Muscle of leg (tissue), 11 donors: Measurements from ENCODE around the gene ENOSF1. TPM values are rescaled to one million over a fixed set of nuclear protein-coding genes. Genes with fewer than 3 reads are reported as not detected.

Source experiments
- DNase-seq: peaks from one replicate; pipeline ENCODE4 v3.0.0; 2013
- H3K27ac ChIP-seq: one replicate; pipeline ENCODE4 v1.5.1; 2013; ENCODE audit warnings: mild to moderate bottlenecking, low read length, control low read depth
- H3K27me3 ChIP-seq: one replicate; pipeline ENCODE4 v1.6.1; 2013; ENCODE audit warnings: low read length; ENCODE audit not compliant: control insufficient read depth, insufficient read depth
- H3K36me3 ChIP-seq: one replicate; pipeline ENCODE4 v1.6.1; 2013; ENCODE audit warnings: low read length; ENCODE audit not compliant: control insufficient read depth, insufficient read depth
- H3K4me1 ChIP-seq: one replicate; pipeline ENCODE4 v1.6.1; 2013; ENCODE audit warnings: low read length; ENCODE audit not compliant: control insufficient read depth, insufficient read depth
- H3K4me3 ChIP-seq: one replicate; pipeline ENCODE4 v1.5.1; 2013; ENCODE audit warnings: low read length, control low read depth
- H3K9me3 ChIP-seq: replicated peaks from 2 replicates; pipeline ENCODE4 v1.6.1; 2013; ENCODE audit warnings: low read depth, low read length; ENCODE audit not compliant: control insufficient read depth
- WGBS: methylation state at CpG from one replicate; pipeline ENCODE4 v1.1.5; 2013; ENCODE audit warnings: missing lambda C conversion rate; ENCODE audit not compliant: insufficient coverage; 5-methylcytosine and 5-hydroxymethylcytosine counted together
- polyA plus RNA-seq, 8 donors: library from polyadenylated mRNA; unstranded; fragments of 120-200 nt; gene quantifications; one replicate each; pipeline versions ENCODE4 v1.2.1 to v1.2.3, GENCODE V29; 2013; ENCODE audit warnings: inconsistent platforms in 1 of 8, low replicate concordance in 1 of 8; ENCODE audit not compliant: insufficient read length in 8 of 8, insufficient read depth in 1 of 8
- total RNA-seq: library from RNA; stranded (reverse); fragments of 120-200 nt; gene quantifications from one replicate; pipeline ENCODE4 v1.2.4, GENCODE V29; 2013

Gene ENOSF1
- total and polyA plus RNA-seq, 9 donors = 16.8 to 35.9 (median 20.5) TPM

DNA sequence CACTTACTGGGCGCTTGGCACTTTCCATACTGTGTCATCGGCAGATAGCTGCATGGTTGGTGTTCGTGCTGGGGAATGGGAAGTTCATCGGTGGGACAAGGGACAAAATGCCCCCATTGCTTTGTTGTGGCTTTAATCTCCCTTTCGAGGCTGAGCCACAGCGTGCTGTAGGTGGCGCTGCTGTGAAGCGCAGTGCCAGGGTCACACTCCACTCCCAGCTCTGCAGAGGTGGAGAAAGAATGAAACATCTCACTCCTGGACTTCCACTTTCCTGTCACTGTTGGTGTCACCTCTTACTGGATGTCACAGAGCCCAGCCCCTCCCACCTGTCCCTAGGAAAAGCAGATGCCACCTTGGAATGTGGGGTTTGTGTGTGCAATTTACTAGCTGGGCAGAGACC is 46.3 kb downstream of the ENOSF1 start:
- Histone ChIP-seq H3K27ac (no peak overlapping the region), H3K27me3 (no peaks in the 10 kb centered on the region), H3K9me3 (peaks cover 4% of the 10 kb centered on the region), H3K4me3 (no peak overlapping the region), H3K36me3 (peaks cover 28% of the 10 kb centered on the region), H3K4me1 (no peaks in the 10 kb centered on the region)
- no peak for DNase-seq
- 89% methylated on average over 7 of the region's 8 CpGs for WGBS

DNA sequence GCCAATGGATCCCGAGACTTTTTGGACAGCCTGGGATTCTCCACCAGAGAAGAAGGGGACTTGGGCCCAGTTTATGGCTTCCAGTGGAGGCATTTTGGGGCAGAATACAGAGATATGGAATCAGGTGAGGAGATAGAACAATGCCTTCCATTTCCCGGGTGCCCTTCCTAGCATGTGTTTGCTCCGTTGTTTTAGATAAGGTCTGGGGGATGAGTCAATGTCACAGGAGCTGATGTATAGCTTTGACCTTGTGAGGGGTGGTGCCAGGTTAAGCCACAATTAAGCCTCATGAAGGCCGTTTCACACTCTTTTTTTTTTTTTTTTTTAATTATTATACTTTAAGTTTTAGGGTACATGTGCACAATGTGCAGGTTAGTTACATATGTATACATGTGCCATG is 50.2 kb downstream of the ENOSF1 start:
- Histone ChIP-seq H3K27ac (no peak overlapping the region), H3K9me3 (peaks cover 4% of the 10 kb centered on the region), H3K4me1 (peaks cover 3% of the 10 kb centered on the region), H3K36me3 (peaks cover 22% of the 10 kb centered on the region), H3K27me3 (no peaks in the 10 kb centered on the region), H3K4me3 (no peak overlapping the region)
- WGBS = 80% methylated on average over 2 of the region's 4 CpGs
- no peak for DNase-seq

DNA sequence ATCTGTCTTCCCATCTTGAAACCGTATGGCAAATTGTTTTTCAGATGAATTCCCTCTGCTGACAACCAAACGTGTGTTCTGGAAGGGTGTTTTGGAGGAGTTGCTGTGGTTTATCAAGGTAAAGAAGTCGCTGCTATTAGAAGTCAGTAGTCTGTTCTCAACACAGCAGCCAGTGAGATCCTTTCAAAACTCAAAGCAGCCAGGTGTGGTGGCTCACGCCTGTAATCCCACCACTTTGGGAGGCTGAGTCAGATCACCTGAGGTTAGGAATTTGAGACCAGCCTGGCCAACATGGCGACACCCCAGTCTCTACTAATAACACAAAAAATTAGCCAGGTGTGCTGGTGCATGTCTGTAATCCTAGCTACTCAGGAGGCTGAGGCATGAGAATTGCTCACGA is 52.8 kb downstream of the ENOSF1 start:
- H3K4me3 ChIP-seq = no peak overlapping the region
- WGBS = 94% methylated on average over 4 of the region's 6 CpGs
- peaks cover 4% of the 10 kb centered on the region for H3K9me3 ChIP-seq
- H3K27me3 ChIP-seq = no peaks in the 10 kb centered on the region
- no peak overlapping the region for H3K27ac ChIP-seq
- H3K4me1 ChIP-seq = peaks cover 3% of the 10 kb centered on the region
- DNase-seq = no peak
- H3K36me3 ChIP-seq = peaks cover 14% of the 10 kb centered on the region

DNA sequence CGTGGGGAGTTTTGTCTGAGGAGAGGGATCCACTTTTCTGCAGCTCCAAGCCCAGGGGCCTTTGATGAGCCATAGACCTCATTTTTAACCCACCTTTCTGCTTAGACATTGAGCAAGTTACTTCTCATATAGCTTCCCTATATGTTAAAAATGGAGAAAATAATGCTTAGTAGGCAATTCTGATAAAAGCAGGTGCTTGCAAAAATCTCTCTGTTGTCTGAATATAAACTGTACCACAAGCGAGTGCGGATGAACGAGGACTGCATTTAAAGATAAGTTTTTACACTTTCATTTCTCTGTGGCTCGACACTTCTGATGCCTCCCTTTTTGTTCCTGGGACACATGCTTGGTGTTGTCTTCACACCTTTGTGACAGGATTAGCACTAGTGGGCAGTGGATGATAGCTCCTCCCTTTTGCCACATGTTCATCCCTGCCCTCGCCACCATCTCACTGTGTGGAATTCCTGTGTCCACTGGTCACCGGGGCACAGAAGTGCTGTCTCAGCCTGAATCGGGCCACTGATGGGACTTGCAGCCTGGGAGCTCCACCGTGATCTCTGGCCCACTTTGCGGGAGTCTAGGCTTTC is 53.4 kb downstream of the ENOSF1 start:
- Histone ChIP-seq H3K27me3 (no peaks in the 10 kb centered on the region), H3K36me3 (peaks cover 14% of the 10 kb centered on the region), H3K9me3 (peaks cover 4% of the 10 kb centered on the region), H3K27ac (no peak overlapping the region), H3K4me1 (peaks cover 3% of the 10 kb centered on the region), H3K4me3 (peak overlapping the region; percentile 75)
- WGBS = 96% methylated on average over 5 of the region's 10 CpGs
- no peak for DNase-seq

DNA sequence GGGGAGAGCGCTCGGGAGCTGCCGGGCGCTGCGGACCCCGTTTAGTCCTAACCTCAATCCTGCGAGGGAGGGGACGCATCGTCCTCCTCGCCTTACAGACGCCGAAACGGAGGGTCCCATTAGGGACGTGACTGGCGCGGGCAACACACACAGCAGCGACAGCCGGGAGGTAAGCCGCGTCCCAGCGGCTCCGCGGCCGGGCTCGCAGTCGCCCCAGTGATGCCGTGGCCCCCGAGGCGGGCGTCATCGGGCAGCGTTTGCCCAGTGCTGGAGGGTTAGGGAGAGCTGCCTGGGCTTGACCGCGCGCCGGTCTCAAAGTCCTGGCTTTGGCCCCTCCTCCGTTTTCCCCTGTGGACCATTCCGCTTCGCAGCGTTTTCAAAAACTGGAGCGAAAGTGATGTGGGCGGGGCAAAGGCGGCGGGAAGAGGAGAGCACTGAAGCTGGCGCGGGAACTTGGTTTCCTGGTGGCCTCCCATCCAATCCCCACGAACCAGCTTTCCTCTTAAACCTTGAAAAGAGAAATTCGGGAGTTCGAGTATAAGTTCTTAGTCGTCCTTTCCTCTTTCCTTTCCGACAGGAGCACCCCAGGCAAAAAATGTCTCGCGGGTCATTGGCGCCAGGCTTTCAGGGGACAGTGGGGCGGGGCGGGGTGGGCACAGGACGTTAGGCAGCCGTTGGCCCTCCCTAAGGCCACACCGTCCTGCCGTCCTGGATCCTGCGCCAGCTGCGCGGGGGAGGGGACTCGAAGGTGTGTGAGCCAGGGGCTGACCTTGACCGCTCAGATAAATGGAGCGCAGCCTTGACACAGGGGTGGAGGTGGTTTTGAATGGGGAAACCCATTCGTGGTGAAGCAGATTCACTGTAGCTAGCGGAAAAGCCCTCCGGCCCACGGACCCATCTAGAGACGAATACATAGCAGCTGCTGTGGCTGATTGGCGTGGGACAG is 54.2 kb downstream of the ENOSF1 start:
- DNase-seq = peak; percentile 96
- Histone ChIP-seq H3K9me3 (peaks cover 4% of the 10 kb centered on the region), H3K27ac (peak overlapping the region; percentile 53), H3K4me3 (peak overlapping the region; percentile 75), H3K27me3 (no peaks in the 10 kb centered on the region), H3K36me3 (peaks cover 14% of the 10 kb centered on the region), H3K4me1 (peaks cover 3% of the 10 kb centered on the region)
- WGBS = under 1% methylated on average over 52 of the region's 72 CpGs

DNA sequence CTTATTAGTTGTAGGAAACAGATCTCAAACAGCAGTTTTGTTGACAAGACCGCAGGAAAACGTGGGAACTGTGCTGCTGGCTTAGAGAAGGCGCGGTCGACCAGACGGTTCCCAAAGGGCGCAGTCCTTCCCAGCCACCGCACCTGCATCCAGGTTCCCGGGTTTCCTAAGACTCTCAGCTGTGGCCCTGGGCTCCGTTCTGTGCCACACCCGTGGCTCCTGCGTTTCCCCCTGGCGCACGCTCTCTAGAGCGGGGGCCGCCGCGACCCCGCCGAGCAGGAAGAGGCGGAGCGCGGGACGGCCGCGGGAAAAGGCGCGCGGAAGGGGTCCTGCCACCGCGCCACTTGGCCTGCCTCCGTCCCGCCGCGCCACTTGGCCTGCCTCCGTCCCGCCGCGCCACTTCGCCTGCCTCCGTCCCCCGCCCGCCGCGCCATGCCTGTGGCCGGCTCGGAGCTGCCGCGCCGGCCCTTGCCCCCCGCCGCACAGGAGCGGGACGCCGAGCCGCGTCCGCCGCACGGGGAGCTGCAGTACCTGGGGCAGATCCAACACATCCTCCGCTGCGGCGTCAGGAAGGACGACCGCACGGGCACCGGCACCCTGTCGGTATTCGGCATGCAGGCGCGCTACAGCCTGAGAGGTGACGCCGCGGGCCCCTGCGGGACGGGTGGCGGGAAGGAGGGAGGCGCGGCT is 55.0 kb downstream of the ENOSF1 start, which contains the start of gene TYMS:
Gene TYMS (plus strand): TSS at position 343 of the 690 bp plus-strand sequence. CDS start 90 bp downstream, at position 433.
- no peaks in the 10 kb centered on the region for H3K27me3 ChIP-seq
- DNase-seq = peak; percentile 71
- 0% methylated on average over 68 of the region's 79 CpGs for WGBS

DNA sequence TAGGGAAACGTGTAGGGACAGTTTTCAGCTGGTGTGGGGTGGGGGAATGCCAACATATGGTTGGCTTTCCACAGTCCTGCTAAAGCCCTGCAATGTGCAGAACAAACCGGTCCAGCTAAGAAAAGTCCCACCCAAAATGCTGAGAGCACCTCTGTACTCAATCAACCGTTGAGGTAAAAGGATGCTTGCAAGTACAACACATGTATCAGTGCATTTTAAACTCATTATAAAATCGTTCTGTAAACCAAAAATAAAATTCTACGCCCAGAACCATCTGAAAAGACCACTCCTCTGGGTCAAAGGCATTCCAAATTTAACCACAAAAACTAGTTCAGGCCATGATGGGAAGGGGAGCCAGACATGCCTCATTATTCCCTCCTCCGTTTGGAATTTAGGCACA is 57.0 kb downstream of the ENOSF1 start:
- H3K27ac ChIP-seq = no peak overlapping the region
- WGBS = 88% methylated on average over 6 of the region's 6 CpGs
- H3K4me1 ChIP-seq = peaks cover 3% of the 10 kb centered on the region
- peaks cover 6% of the 10 kb centered on the region for H3K36me3 ChIP-seq
- no peaks in the 10 kb centered on the region for H3K9me3 ChIP-seq
- no peak for DNase-seq
- H3K4me3 ChIP-seq = no peak overlapping the region
- no peaks in the 10 kb centered on the region for H3K27me3 ChIP-seq

More for the DNA sequence above, 55.0 kb downstream of the ENOSF1 start, which contains the start of gene TYMS:
- Histone ChIP-seq H3K4me1 (peaks cover 3% of the 10 kb centered on the region), H3K27ac (peak within 1 kb of the TSS; percentile 55), H3K4me3 (peak within 1 kb of the TSS; percentile 75), H3K9me3 (peaks cover 4% of the 10 kb centered on the region), H3K36me3 (peaks cover 14% of the 10 kb centered on the region)

DNA sequence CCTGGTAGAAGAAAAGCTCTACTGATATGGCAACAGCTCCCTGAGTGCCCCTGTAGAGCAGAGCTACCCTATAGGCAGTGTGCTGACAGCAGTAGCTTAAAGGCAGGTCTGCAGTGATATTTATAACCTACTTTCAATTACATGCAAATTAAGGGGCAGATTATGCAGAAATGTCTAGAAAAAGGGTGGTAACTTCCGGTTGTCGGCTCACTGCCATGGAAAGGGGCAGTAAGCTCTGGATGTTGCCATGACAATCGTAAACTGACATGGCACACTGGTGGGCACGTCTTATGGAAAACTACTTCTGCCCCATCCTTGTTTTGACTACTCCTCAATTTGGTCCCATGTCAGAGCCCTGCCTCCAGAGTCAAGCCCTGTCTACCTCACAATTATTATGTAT is 57.8 kb downstream of the ENOSF1 start:
- WGBS = 100% methylated on average over 2 of the region's 4 CpGs
- peaks cover 3% of the 10 kb centered on the region for H3K4me1 ChIP-seq
- no peaks in the 10 kb centered on the region for H3K36me3 ChIP-seq
- no peak overlapping the region for H3K4me3 ChIP-seq
- no peaks in the 10 kb centered on the region for H3K27me3 ChIP-seq
- no peak for DNase-seq
- H3K9me3 ChIP-seq = no peaks in the 10 kb centered on the region
- no peak overlapping the region for H3K27ac ChIP-seq

DNA sequence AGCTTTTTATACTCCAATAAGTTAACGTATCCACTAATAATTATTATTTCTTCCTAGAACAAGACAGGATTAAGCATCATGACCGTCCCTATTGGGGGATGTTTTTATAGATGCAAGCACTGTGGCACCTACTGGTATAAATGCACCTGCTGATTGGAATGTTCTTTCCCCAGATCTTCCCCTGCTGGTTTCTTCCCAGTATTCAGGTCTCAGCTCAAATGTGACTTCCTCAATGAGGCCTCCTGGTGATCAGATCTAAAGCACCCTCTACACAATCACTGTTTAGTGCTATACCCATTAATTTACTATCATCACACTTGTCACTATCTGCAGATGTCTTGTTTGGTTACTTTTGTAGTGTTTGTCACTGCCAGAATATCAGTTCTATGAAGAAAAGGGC is 58.9 kb downstream of the ENOSF1 start:
- Histone ChIP-seq H3K27ac (no peak overlapping the region), H3K27me3 (no peaks in the 10 kb centered on the region)
- DNase-seq = no peak

DNA sequence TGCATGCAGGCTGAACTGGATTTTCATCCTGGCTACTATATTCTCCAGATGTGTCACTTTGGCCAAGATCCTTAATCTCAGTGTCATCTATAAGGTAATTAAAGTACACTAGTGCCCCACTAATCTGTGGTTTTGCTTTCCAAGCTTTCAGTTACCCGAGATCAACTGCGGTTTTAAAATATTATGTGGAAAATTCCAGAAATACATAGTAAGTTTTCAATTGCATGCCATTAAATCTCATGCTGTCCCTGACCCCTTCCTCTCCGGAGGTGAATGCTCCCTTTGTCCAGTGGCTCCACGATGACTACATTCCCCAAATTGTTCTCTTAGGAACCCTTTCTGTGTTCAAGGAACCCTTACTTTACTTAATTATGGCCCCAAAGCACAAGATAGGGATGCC is 60.3 kb downstream of the ENOSF1 start:
- no peak overlapping the region for H3K4me3 ChIP-seq
- no peaks in the 10 kb centered on the region for H3K36me3 ChIP-seq
- H3K27ac ChIP-seq = no peak overlapping the region
- no peaks in the 10 kb centered on the region for H3K27me3 ChIP-seq
- no peaks in the 10 kb centered on the region for H3K9me3 ChIP-seq
- DNase-seq = peak; percentile 36
- 40% methylated on average over 2 of the region's 4 CpGs for WGBS
- H3K4me1 ChIP-seq = no peaks in the 10 kb centered on the region

More for the DNA sequence above, 58.9 kb downstream of the ENOSF1 start:
- H3K36me3 ChIP-seq = no peaks in the 10 kb centered on the region
- no peaks in the 10 kb centered on the region for H3K9me3 ChIP-seq
- no peak overlapping the region for H3K4me3 ChIP-seq
- peaks cover under 1% of the 10 kb centered on the region for H3K4me1 ChIP-seq
- WGBS = no CpG with 5 or more reads among the region's 2 CpGs
